IPS DF 4.7 (cell line): ENCODE data around the gene CA9.

ENCODE experiments used
- DNase-seq: peaks from one replicate; pipeline ENCODE4 v3.0.0-alpha.2; 2013; ENCODE audit warnings: low spot score; ENCODE audit errors: extremely low read depth

The CA9 gene

GRCh38 chr9:35675204-35675603, 1.5 kb downstream of the CA9 start:
- DNase-seq, result no peak

GRCh38 chr9:35675732-35676392, 2.1 kb downstream of the CA9 start:
- DNase-seq, result no peak

- no peak for DNase-seq
Measured at GRCh38 chr9:35679091-35679490, 5.4 kb downstream of the CA9 start.

GRCh38 chr9:35679766-35680330, 6.1 kb downstream of the CA9 start:
- DNase-seq, result no peak

- no peak for DNase-seq
Measured at GRCh38 chr9:35680331-35681105, 6.8 kb downstream of the CA9 start.

- DNase-seq, result no peak
Measured at GRCh38 chr9:35681341-35682002, 7.7 kb downstream of the CA9 start.

- no peak for DNase-seq
Measured at GRCh38 chr9:35682051-35682450, 8.3 kb downstream of the CA9 start.

GRCh38 chr9:35682520-35683315, 9.0 kb downstream of the CA9 start:
- no peak for DNase-seq

- DNase-seq, result no peak
Measured at GRCh38 chr9:35683323-35683722, 9.6 kb downstream of the CA9 start.

GRCh38 chr9:35684921-35685320, 11.2 kb downstream of the CA9 start:
- DNase-seq, result no peak

GRCh38 chr9:35685506-35685905, 11.8 kb downstream of the CA9 start:
- DNase-seq, result no peak

GRCh38 chr9:35686222-35687203, 12.8 kb downstream of the CA9 start:
- DNase-seq, result no peak

GRCh38 chr9:35687306-35687705, 13.6 kb downstream of the CA9 start:
- no peak for DNase-seq

- no peak for DNase-seq
Measured at GRCh38 chr9:35687972-35688557, 14.3 kb downstream of the CA9 start.

- no peak for DNase-seq
Measured at GRCh38 chr9:35688558-35689541, 15.1 kb downstream of the CA9 start.

- no peak for DNase-seq
Measured at GRCh38 chr9:35689542-35690293, 16.0 kb downstream of the CA9 start, which contains the start of gene TPM2. TPM2 (minus strand) TSS chr9:35689925; CDS start chr9:35689817, 108 bp downstream.

GRCh38 chr9:35690294-35690613, 16.5 kb downstream of the CA9 start:
- no peak for DNase-seq
